Measurements from ENCODE around the gene TIPRL.

- TF ChIP-seq, protein P1, sequence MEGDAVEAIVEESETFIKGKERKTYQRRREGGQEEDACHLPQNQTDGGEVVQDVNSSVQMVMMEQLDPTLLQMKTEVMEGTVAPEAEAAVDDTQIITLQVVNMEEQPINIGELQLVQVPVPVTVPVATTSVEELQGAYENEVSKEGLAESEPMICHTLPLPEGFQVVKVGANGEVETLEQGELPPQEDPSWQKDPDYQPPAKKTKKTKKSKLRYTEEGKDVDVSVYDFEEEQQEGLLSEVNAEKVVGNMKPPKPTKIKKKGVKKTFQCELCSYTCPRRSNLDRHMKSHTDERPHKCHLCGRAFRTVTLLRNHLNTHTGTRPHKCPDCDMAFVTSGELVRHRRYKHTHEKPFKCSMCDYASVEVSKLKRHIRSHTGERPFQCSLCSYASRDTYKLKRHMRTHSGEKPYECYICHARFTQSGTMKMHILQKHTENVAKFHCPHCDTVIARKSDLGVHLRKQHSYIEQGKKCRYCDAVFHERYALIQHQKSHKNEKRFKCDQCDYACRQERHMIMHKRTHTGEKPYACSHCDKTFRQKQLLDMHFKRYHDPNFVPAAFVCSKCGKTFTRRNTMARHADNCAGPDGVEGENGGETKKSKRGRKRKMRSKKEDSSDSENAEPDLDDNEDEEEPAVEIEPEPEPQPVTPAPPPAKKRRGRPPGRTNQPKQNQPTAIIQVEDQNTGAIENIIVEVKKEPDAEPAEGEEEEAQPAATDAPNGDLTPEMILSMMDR (IDR thresholded peaks at IDR 0.05; ENCODE audit: low read depth, low read length), result no peak
- no peak for TF ChIP-seq EZH2phosphoT487 (IDR thresholded peaks at IDR 0.05; ENCODE audit: low read depth)
Observed at GRCh38 chr1:168223261-168223660, 44.5 kb downstream of the TIPRL start.
